Measurements from ENCODE around the gene PPP4R4. TPM values are rescaled to one million over a fixed set of nuclear protein-coding genes. Genes with fewer than 3 reads are reported as not detected.
A peak's percentile ranks its signal among the peaks of the same experiment; 100 is the strongest.

Gene PPP4R4, protein sequence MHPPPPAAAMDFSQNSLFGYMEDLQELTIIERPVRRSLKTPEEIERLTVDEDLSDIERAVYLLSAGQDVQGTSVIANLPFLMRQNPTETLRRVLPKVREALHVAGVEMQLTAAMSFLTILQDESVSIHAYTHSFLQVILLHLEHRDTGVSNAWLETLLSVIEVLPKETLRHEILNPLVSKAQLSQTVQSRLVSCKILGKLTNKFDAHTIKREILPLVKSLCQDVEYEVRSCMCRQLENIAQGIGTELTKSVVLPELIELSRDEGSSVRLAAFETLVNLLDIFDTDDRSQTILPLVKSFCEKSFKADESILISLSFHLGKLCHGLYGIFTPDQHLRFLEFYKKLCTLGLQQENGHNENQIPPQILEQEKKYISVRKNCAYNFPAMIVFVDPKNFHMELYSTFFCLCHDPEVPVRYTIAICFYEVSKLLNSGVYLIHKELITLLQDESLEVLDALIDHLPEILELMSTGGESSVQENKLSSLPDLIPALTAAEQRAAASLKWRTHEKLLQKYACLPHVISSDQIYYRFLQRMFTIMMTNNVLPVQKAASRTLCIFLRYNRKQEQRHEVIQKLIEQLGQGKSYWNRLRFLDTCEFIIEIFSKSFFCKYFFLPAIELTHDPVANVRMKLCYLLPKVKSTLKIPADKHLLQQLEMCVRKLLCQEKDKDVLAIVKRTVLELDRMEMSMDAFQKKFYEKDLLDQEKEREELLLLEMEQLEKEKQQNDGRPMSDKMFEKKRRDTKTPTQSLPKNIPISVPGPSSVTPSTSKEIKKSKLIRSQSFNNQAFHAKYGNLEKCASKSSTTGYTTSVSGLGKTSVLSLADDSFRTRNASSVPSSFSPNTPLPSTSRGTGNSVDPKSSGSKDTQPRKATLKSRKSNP
- 0.18 TPM for total RNA-seq (ENCODE audit: unreplicated experiment)
- long read RNA-seq, partial matches to known transcripts, result 0 of 1 reads
- long read RNA-seq, other reads (novel, unspliced or antisense), result 1 of 1 reads

DNA sequence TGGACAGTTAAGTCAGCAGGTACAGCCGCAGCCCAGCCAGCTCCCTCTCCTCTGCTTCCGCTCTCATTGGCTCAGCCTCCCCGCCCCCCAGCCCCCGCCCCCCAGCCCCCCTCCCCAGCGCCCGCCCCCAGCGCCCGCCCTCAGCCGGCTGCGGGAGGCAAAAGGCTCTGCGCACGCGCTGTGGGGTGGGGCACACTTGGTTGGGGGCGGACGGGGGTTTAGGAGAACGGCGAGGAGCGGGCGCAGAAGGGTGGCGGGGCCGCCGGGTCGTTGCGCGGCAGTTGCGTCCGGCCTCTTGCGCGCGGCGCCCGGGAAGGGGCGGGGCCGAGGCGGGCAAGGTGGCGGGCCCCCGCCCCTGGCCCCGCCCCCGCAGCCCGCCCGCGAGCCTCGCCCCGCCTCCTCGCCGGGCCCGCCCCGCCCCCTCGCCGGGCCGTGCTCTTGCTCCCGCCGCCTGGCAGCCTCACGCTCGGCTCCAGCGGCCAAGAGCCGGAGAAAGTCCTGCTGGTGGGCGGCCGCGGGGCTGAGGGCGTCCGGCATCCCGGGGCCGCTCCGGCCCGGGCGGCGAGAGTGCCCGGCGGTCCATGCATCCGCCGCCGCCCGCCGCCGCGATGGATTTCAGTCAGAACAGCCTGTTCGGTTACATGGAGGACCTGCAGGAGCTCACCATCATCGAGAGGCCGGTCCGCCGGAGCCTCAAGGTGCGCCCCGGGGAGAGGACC, at the start of gene PPP4R4:
Gene PPP4R4 (plus strand): TSS at position 438 of the 719 bp plus-strand sequence. CDS start 144 bp downstream, at position 582.
- peak; percentile 94 for DNase-seq (ENCODE audit: low spot score)
- no peaks in the 10 kb centered on the region for H3K9me3 Mint-ChIP-seq (ENCODE audit: unreplicated experiment)
- peaks cover 11% of the 10 kb centered on the region for H3K27me3 Mint-ChIP-seq (ENCODE audit: unreplicated experiment)
- no peaks in the 10 kb centered on the region for H3K36me3 Mint-ChIP-seq (ENCODE audit: low read depth, unreplicated experiment)
- H3K4me3 Mint-ChIP-seq (ENCODE audit: unreplicated experiment), result peak within 1 kb of the TSS; percentile 91
- H3K4me1 Mint-ChIP-seq (ENCODE audit: unreplicated experiment), result peaks cover 5% of the 10 kb centered on the region
- peak within 1 kb of the TSS; percentile 57 for H3K27ac Mint-ChIP-seq (ENCODE audit: unreplicated experiment)
- TF ChIP-seq, protein P1, sequence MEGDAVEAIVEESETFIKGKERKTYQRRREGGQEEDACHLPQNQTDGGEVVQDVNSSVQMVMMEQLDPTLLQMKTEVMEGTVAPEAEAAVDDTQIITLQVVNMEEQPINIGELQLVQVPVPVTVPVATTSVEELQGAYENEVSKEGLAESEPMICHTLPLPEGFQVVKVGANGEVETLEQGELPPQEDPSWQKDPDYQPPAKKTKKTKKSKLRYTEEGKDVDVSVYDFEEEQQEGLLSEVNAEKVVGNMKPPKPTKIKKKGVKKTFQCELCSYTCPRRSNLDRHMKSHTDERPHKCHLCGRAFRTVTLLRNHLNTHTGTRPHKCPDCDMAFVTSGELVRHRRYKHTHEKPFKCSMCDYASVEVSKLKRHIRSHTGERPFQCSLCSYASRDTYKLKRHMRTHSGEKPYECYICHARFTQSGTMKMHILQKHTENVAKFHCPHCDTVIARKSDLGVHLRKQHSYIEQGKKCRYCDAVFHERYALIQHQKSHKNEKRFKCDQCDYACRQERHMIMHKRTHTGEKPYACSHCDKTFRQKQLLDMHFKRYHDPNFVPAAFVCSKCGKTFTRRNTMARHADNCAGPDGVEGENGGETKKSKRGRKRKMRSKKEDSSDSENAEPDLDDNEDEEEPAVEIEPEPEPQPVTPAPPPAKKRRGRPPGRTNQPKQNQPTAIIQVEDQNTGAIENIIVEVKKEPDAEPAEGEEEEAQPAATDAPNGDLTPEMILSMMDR (IDR thresholded peaks at IDR 0.05; ENCODE audit: unreplicated experiment), result no peak

DNA sequence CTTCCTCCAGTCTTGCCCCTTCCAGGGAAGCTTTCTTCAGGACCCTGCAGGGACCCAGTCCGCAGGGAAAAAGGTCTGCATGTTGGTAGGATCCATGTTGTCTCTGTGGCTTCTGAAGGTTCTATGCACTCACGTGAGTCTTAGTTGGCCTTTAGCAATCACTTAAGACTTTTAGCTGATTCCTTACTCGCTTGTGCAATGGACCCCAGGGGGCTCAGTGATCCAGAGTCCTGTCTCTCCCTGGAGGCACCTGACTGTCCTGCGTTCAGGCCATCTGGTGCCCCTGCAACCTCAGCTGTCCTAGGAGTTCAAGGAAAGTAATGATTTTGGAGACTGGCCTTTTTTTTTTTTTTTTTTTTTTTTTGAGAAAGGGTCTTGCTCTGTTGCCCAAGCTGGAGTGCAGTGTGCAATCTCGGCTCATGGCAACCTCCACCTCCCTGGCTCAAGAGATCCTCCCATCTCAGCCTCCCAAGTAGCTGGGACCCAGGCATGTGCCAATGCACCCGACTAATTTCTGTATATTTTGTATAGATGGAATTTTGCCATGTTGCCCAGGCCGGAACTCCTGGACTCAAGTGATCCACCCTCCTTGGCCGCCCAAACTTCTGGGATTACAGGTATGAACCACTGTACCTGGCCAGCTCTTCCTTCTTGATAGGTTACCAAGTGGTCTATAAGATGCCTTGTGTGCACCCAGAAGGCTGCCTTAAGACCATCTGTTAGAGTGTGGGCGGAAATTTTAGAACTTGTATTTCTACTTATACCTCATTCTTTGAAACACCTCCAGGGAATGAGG, 49.3 kb upstream of the PPP4R4 start:
- Mint-ChIP-seq H3K36me3 (ENCODE audit: low read depth, unreplicated experiment) (no peaks in the 10 kb centered on the region), H3K27ac (ENCODE audit: unreplicated experiment) (no peak overlapping the region), H3K4me3 (ENCODE audit: unreplicated experiment) (no peak overlapping the region), H3K9me3 (ENCODE audit: unreplicated experiment) (no peaks in the 10 kb centered on the region), H3K4me1 (ENCODE audit: unreplicated experiment) (peaks cover 2% of the 10 kb centered on the region), H3K27me3 (ENCODE audit: unreplicated experiment) (peaks cover 5% of the 10 kb centered on the region)
- TF ChIP-seq, protein P1 (IDR thresholded peaks at IDR 0.05; ENCODE audit: unreplicated experiment), result no peak
- no peak for DNase-seq (ENCODE audit: low spot score)

DNA sequence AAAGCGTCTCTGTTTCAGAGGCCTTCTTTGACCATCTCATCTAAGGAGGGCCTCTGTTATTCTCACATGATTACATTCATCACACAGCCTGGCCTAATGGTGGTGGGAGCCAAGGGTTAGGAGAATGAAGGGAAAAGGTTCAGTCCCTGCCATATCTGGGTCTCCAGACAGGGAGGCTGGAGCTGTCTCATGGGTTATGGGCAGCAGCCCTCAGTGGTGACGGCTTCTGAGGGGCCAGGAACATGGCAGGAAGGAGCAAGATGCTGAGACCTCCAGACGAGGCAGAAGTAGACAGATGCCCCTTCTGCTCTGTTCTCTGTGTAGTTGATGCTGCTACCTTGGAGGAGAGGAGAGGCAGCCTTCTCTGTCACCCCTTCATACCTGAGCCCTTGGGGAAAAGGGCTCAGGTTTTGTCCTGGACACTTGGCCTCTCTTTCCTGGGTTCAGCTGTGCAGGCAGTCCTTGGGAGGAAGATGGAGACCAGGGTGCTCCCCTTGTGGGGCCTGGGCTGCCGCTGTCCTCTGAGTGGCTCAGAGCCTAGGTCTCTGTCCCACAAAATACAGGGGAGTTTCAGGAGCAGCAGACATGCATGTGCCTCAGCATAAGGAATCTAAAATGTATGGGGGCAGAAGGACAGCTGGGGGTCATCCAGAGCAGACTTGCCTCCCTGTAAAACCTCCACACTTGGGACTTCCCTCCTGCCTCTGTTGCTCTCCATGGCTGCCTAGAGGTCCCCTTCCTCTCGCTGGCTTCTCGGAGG, 48.3 kb upstream of the PPP4R4 start:
- Mint-ChIP-seq H3K27ac (ENCODE audit: unreplicated experiment) (no peak overlapping the region), H3K27me3 (ENCODE audit: unreplicated experiment) (peaks cover 6% of the 10 kb centered on the region)
- DNase-seq (ENCODE audit: low spot score), result no peak

DNA sequence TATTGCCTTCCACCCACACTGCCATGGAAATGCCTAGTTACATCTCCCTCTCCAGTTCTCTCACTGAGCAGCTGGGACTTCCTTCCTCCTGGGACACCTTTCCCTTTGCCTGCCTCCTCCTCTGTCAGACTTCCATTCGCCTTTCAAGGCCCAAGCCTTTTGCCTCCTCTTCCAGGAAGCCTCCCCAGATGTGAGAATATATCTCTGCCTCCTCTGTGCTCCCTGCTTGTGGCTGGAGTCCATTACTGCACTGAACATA, 47.8 kb upstream of the PPP4R4 start:
- Mint-ChIP-seq H3K4me3 (ENCODE audit: unreplicated experiment) (no peak overlapping the region), H3K27ac (ENCODE audit: unreplicated experiment) (peak overlapping the region; percentile 3), H3K9me3 (ENCODE audit: unreplicated experiment) (no peaks in the 10 kb centered on the region), H3K27me3 (ENCODE audit: unreplicated experiment) (peaks cover 6% of the 10 kb centered on the region), H3K4me1 (ENCODE audit: unreplicated experiment) (peaks cover 8% of the 10 kb centered on the region), H3K36me3 (ENCODE audit: low read depth, unreplicated experiment) (no peaks in the 10 kb centered on the region)
- TF ChIP-seq, protein P1 (IDR thresholded peaks at IDR 0.05; ENCODE audit: unreplicated experiment), result no peak
- DNase-seq (ENCODE audit: low spot score), result no peak

More for the DNA sequence above, 48.3 kb upstream of the PPP4R4 start:
- Mint-ChIP-seq H3K9me3 (ENCODE audit: unreplicated experiment) (no peaks in the 10 kb centered on the region), H3K4me1 (ENCODE audit: unreplicated experiment) (peaks cover 8% of the 10 kb centered on the region), H3K4me3 (ENCODE audit: unreplicated experiment) (no peak overlapping the region), H3K36me3 (ENCODE audit: low read depth, unreplicated experiment) (no peaks in the 10 kb centered on the region)
- TF ChIP-seq, protein P1 (IDR thresholded peaks at IDR 0.05; ENCODE audit: unreplicated experiment), result no peak
